Dedifferentiated amniotic fluid mesenchymal stem cell (primary cell): ENCODE measurements around the gene GABRG2.
"Not testable (repeated sequence)": the region's sequence is repeated elsewhere in the genome, so short reads cannot be mapped to it uniquely, and the experiment has no call there.

Experiments
- DNase-seq: peaks from one replicate; pipeline ENCODE4 v3.0.0-alpha.2; 2016; ENCODE audit errors: extremely low spot score

GABRG2 gene

DNA sequence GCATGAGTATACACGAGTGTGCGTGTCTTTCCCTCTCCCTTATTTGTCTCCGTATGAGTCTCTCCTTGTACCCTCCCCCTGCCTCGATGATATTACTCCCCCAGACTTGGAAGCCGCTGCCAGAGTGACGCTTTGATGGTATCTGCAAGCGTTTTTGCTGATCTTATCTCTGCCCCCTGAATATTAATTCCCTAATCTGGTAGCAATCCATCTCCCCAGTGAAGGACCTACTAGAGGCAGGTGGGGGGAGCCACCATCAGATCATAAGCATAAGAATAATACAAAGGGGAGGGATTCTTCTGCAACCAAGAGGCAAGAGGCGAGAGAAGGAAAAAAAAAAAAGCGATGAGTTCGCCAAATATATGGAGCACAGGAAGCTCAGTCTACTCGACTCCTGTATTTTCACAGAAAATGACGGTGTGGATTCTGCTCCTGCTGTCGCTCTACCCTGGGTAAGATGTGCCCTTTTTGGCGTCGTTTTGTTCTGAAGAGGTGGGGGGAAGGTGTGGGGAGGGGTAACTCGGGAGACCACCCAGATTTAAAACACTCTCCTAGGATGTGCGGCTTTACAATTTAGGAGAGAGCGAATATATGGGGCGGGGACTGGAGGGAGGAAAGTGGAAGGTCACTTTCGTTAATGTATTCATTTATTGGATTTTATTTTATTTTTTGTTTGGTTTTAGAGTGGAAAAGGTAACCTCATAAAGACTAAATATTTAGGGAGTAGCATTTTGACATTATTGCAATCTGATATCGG lies at the start of gene GABRG2:
Gene GABRG2, plus strand, starts transcription at position 119 of the 757 bp plus-strand sequence. Its CDS starts 227 bp downstream, at position 346.
- DNase-seq, result no peak

DNA sequence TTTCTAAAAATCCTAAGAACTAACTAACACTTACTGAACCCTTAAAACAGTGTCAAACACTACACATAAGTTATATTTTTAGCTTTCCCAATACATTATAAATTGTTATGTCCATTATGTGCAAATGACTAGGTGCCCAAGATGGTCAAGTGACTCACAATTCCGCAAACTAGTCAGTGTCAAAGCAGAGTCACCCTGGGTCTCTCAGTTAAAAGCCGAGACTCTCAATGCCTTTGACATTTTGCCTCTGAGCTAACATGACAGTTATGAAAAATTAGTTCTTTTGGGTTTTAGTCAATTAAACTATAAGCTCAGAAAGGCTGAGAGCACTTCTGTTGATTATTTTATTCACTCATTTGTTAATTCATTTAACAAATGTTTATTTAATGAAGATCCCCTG lies 42.3 kb upstream of the GABRG2 start:
- no peak for DNase-seq

DNA sequence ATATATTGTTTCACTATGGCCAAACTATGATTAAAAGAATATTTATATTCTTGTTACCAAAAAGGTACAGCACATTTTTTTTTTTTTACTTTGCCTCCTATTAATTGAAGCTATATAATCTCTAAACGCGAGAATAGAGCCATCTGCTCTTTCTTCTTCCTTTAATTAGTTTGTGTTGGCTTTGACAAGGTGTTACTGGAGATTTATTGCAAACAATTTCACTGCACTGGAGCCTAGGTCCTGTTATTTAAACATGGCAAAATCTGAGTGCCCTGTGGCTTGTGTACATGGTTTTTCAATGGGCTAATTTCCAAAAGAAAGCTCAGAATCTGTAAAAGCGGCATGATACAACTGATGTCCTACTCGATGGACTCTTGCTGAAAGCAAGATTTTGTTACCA lies 40.8 kb upstream of the GABRG2 start:
- DNase-seq, result no peak

DNA sequence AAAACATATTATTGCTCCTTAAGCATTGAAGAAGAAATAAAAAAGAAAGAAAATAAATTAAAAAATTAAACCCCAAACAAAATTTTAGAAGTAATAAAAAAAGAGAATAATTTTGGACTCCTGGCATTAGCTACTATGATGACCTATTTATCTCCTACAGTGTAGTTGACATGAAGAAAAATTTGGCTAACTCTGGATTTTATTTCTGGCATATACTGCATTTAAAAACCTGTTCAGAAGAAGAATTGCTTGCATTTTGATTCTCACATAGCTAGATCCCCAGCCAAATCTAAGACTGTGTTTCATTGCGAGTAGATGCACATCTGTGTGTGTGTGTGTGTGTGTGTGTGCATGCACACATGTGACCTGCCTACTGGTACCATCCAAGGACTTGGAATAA lies 30.1 kb upstream of the GABRG2 start:
- DNase-seq, result no peak

DNA sequence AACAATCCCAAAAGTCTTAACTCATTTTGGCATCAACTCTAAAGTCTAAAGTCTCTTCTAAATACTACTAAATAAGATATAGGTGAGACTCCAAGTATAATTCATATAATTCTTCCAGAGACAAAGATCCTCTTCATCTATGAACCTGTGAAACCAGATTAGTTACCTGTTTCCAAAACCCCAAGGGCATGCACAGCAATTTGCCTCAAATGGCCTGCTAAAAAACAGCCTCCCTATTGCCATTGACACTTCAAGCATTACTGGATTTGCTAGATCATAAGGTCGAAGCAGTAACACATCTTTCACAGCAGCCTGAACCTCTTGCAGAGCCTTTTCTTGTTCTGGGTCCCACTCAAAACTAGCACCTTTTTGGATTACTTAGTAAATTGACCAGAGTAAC lies 20.3 kb upstream of the GABRG2 start:
- DNase-seq, result no peak

DNA sequence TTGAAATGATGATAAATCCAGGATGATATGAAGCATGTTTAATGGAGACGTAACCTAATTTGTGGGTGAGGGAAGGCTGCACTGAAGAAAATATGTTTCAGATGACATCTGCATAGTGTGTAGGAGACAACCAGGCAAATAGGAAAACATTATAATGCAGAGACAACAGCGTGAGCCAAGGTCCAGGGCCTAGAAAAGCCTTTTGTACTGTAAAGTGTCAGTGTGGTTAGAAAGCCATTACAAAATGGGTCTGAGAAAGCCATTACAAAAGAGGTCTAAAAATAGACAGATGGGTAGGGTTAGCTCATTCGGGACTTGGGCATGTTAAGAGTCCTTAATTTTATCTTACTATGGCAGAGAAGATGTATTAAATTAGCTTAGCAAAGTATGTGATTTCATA lies 14.9 kb upstream of the GABRG2 start:
- DNase-seq, result no peak

DNA sequence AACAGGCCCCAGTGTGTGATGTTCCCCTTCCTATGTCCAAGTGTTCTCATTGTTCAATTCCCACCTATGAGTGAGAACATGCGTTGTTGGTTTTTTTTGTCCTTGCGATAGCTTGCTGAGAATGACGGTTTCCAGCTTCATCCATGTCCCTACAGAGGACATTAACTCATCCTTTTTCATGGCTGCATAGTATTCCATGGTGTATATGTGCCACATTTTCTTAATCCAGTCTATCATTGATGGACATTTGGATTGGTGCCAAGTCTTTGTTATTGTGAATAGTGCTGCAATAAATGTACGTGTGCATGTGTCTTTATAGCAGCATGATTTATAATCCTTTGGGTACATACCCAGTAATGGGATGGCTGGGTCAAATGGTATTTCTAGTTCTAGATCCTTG lies 12.5 kb upstream of the GABRG2 start:
- DNase-seq, result not testable (repeated sequence)

DNA sequence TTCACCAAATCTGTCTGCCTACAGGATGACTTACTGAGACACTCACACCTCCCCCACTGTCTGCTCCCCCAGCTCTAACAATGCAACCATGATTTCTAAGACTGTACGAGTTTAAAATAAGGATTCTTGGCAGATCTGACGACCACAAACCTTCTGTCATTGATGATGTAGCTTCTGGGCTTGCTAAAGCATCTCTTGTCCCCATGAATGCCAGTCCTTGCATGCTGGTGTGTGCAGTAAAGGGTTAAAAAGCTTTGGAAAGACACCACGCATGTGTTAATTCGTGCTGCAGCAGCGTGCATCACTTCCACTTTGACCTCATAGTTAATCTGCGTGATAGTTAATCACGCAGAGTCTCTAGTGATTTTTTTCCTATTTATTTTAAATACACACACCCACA lies 411 bp upstream of the GABRG2 start:
- DNase-seq, result no peak

DNA sequence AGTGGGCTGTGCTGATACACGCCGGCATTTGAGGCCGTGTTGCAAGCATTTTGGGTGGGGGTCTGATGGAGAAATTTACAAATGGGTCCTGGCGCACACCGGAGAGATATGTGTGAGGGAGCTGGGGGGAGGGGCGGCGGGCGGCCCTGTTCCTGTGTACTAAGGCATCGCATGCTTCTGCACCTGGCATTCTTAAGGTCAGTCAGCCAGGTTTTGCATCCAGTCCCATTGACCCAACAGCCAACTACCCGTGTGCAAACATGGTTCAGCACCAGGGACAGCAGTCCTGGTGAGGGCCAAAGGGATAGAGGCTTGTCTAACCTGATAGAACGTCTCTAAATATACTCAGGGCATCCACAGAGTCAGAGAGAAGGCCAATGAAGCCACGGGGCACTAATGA lies 839 bp downstream of the GABRG2 start:
- no peak for DNase-seq

DNA sequence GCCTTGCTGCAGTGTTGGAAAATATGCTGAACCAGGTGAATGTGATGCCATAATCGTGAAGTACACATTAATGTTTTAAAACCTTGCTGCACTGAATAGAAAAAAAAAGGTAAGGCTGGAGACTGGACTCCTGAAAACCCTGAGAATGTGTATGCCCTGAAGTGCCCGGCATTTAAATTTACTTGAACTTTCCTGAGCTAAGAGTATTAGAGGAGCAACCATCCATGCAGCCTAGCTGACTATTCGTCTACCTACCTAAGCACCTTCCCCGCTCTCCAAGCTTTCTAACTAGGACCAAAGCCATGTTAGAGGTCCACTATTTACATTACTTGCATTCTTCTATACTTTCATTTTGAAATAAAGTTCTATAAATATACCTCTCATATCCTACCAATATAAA lies 1.4 kb downstream of the GABRG2 start:
- DNase-seq, result no peak

DNA sequence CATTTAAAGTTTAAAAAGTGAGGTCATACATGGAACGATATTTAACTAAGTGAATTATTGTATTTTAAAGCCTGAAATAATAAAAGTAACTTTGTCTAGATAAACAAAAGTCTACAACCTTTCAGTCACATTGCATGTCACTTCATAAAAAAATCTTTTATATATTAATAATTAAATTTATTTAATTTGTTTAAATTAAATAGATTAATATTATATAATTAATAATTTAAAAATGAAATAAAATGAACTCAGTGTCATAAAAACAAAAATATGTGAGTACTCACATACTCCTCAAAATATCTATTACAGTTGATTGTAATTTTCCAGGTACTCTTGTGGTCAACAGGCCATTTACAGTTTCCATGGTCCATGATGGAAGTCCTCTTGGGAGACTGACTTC lies 11.2 kb downstream of the GABRG2 start:
- no peak for DNase-seq

DNA sequence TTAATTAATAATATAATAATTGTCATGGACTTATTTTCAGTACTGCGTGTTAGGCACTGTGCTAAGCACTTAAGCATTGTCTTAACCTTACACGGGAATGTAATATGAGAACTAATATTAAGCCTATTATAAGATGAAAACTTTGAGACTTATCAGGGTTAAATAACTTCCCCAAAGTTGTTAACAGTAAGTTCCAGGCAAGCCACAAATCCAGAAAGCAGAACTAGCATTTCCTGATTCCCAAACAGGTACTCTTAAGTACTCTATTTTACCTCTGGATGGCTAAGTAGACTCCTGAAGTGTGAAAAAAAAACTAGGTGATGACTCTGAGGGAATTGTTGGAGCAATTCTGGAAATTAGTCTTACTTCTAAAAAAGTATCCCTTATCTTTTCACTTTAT lies 23.8 kb downstream of the GABRG2 start:
- DNase-seq, result no peak

DNA sequence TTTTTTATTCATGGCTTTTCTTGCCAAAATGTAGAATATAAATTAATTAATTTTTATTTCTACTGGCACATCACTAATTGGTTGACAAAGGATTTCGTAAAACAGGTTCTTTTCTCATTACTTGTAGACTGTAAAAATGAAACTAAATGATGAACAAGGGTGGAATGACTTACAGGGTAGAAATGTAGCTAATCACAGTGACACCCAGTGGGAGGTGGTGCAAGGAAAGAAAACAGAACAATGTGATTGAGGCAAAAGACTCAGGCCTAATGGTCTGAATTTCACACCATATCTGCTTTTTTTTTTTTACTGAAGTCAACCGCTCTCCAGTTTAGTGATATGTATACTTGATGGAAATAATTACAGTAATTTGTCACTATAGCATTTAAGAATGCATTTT lies 28.9 kb downstream of the GABRG2 start:
- no peak for DNase-seq

DNA sequence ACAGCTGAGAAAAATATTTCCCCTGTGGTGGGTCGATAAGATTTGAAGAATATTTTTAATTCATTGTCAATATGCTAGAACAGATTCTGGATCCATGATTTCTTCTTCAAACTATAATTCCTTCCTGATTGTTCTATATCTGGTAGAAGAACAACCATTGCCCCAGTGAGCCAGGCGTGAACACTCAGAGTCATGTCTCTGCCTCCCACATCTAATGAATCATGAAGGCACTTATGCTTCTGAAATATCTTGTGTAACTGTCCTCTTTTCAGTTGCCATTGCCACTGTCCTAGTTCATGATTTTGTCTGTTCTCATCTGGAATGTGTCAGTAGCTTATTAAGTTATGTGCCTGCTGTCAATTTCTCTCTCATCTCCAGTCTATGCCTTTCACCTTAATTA lies 40.0 kb downstream of the GABRG2 start:
- DNase-seq, result no peak

DNA sequence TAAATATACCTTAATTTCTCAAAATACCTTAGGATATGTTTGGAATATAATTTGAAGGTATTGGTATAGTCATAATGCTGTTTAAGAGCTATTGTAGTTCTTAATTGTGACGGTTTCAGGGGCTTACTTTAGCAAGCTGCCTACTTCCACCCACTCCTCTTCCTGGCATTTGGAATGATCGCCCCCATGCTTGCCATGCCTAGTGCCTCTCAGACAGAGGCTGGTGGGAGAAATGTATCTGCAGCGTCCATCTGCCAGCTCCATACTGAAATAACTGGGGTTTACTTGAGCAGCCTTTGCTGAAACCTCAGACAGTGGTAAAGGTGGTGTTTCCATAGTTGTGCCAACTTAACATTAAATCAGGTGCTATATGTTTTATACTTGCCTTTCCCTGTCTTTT lies 52.2 kb downstream of the GABRG2 start:
- DNase-seq, result no peak

DNA sequence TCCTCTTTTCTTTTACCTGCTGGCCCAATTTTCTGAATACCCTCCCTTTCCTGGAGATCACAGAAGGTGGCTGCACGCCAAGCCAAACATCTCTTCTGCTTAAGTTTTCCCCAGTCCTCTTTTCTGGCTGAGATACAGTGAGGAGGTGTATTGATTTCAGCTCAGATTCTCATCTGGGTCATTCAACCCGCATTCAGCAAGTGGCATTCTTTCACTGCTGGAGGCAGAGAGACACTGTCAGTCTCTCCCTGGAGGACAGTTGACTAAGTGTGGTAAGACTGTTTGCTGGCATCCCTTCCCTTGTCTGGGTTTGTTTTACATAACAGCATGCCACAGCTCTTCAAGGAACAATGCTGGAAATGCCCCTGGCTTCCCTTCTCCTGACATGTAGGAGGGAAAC lies 60.5 kb downstream of the GABRG2 start:
- DNase-seq, result no peak

DNA sequence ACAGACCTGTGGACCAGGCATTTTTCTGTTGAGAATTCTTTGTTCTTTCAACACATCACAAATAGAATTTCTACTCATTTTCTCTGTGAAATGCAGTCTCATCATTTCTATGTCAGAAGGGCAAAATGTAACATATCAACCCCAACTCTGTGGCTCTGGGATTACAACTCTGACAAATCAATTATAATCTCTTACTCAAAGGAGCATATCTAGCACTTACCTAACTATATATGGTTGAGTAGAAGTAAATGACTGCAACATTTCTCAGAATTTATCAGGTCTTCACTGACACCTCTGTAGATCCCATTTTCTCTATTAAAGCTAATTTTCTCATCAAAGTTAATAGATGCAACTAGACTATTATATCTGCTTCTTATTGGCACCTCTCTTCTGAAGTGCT lies 64.8 kb downstream of the GABRG2 start:
- no peak for DNase-seq

DNA sequence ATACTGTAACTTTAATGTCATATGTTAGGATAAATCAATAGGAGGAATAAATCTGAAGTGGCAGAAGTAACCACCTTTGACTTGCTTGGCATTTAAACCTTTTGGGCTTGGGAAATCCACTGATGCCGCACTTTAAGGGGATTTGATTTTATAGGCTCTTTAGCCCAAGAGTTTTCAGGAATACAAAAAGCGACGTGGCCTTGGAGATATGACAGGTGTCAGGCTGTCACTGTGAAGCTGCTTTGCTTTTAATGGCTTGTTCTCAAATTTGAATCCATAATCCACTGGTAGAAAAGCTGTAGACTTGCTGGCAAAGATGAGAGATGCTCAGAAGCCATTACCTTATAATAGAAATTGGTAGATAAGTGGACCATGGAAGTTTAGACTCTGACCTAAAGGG lies 71.6 kb downstream of the GABRG2 start:
- no peak for DNase-seq

DNA sequence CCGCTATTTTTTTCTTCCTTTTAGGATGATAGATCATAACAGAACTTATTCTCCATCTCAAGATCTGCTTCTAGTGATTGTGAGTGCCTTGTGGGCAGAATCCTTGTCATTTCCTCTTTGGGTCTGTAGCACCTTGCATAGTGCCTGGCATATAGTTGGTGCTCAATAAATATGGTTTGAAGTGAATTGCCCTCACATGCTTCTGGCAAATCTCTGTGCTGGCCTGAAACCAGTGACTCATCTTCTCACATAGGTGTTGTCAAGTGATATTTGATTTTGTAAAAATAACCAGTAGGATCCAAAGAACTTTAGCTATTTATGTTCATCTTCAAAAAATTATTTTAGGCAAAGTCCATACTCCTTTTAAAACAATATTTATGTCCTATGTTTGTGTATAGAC lies 86.7 kb downstream of the GABRG2 start:
- DNase-seq, result no peak

DNA sequence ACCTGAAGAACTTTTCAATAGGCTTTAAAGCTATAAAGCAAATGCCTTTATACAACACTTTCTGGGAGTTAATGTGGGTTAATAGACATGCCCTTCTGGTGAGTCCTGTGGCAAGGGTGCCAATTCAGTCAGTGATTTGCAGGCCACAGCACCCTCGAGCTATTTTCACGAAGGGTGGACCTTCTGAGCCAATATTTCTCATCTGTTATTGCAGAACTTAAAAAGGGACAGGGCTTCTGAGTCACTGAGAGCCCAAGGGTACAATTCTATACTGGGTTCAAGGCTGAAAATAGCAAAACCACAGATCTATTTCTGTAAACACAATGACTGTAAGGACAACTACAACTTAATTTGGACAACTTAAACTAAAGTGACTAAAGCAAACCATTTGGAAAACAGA lies 92.8 kb downstream of the GABRG2 start:
- DNase-seq, result no peak

DNA sequence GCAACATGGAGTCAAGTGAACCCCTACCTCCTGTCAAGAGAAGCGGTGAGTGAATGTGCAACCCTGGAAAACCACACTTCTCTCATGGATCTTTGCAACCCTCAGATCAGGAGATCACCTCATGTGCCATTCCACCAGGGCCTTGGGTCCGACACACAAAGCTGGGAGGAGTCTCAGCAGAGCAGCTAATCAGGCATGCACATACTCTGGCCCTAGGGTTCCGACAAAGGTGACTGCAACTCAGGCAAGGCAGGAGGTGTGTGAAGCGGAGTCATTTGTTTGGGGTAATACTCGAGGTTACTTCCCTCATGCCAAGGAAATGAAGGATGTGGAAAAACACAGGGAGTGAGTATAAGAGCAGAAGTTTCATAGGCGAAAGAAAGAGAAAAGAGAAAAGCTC lies 96.1 kb downstream of the GABRG2 start:
- no peak for DNase-seq

DNA sequence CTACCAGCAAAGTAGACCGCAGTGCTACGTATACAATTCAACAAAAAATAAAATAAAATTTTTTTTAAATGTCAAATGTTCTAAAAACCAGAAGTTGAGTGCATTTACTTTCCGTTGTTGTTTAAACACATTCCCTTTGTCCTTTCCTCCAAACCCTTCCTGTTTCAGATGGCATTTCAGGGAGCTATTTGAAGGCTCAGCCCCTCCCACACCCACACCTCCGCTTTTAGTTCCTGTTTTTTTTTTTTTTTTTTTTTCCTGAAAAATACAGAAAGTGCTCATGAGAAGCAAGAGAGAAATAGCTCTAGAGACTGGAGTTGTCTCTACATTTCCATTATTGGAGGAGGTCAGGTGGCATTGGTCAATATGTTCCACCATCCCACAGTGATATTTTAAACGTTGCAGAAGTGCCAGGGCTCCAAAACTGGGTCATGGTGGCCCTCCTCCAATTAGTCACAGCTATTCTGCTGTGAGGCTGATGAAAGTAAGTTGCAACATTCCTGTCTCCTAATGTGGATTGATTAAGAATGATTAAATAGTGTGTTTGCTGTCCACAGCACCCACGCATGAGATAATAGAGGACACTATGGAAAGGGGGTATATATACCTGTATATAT lies 106.9 kb downstream of the GABRG2 start:
- no peak for DNase-seq

DNA sequence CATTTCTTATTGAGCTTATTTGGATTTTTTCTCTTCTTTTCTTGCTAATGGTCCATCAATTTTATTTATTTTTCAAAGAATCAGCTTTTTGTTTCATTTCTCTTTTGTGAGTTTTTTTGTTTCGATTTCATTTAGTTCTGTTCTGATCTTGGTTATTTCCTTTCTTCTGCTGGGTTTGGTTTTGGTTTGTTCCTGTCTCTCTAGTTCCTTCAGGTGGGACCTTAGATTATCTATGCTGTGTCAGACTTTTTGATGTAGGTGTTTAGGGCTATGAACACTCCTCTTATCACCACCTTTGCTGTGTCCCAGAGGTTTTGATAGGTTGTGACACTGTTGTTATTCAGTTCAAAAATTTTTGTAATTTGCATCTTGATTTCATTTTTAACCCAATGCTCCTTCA lies 119.8 kb downstream of the GABRG2 start:
- DNase-seq, result no peak

DNA sequence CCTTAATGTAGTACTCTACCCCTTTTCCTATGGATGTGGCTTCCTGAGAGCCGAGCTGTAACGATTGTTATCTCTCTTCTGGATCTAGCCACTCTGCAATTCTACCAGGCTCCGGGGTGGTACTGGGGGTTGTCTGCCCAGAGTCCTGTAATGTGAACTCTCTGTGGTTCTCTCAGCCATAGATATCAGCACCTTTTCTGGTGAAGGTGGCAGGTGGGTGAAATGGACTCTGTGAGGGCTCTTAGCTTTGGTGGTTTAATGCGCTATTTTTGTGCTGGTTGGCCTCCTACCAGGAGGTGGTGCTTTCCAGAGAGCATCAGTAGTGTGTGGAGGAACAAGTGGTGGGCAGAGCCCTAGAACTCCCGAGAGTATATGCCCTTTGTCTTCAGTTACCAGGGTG lies 122.1 kb downstream of the GABRG2 start:
- DNase-seq, result no peak
